Measurements from ENCODE around the gene CACNA1C.
A peak's percentile ranks its signal among the peaks of the same experiment; 100 is the strongest.

The CACNA1C gene

GRCh38 chr12:2687726-2688125, 634.9 kb downstream of the CACNA1C start:
- DNase-seq (ENCODE audit: low read depth in 2 of 2), result no peak

- no peak for DNase-seq (ENCODE audit: low read depth in 2 of 2)
These were observed 635.7 kb downstream of the CACNA1C start for GRCh38 chr12:2688381-2688931.

GRCh38 chr12:2689393-2689792, 636.6 kb downstream of the CACNA1C start:
- DNase-seq (ENCODE audit: low read depth in 2 of 2), result no peak

- no peak for DNase-seq (ENCODE audit: low read depth in 2 of 2)
These were observed 637.1 kb downstream of the CACNA1C start for GRCh38 chr12:2689879-2690278.

- DNase-seq (ENCODE audit: low read depth in 2 of 2), result no peak
These were observed 637.7 kb downstream of the CACNA1C start for GRCh38 chr12:2690348-2691005.

- DNase-seq (ENCODE audit: low read depth in 2 of 2), result peak; percentile 31 to 46
These were observed 638.2 kb downstream of the CACNA1C start for GRCh38 chr12:2691006-2691344.

GRCh38 chr12:2691345-2692071, 638.7 kb downstream of the CACNA1C start:
- DNase-seq (ENCODE audit: low read depth in 2 of 2), result peak; percentile 17 to 46

GRCh38 chr12:2692080-2692479, 639.3 kb downstream of the CACNA1C start:
- DNase-seq (ENCODE audit: low read depth in 2 of 2), result no peak

- DNase-seq (ENCODE audit: low read depth in 2 of 2), result no peak
These were observed 640.6 kb downstream of the CACNA1C start for GRCh38 chr12:2693244-2693860.

- DNase-seq (ENCODE audit: low read depth in 2 of 2), result no peak
These were observed 641.3 kb downstream of the CACNA1C start for GRCh38 chr12:2693980-2694610.

GRCh38 chr12:2696136-2696535, 643.3 kb downstream of the CACNA1C start:
- DNase-seq (ENCODE audit: low read depth in 2 of 2), result no peak

- no peak for DNase-seq (ENCODE audit: low read depth in 2 of 2)
These were observed 644.4 kb downstream of the CACNA1C start for GRCh38 chr12:2697057-2697800.

- DNase-seq (ENCODE audit: low read depth in 2 of 2), result no peak
These were observed 645.8 kb downstream of the CACNA1C start for GRCh38 chr12:2698566-2698965.

GRCh38 chr12:2710701-2711100, 657.9 kb downstream of the CACNA1C start:
- no peak for DNase-seq (ENCODE audit: low read depth in 2 of 2)

GRCh38 chr12:2719392-2719791, 666.6 kb downstream of the CACNA1C start:
- DNase-seq (ENCODE audit: low read depth in 2 of 2), result no peak

GRCh38 chr12:2722806-2723205, 670.0 kb downstream of the CACNA1C start:
- DNase-seq (ENCODE audit: low read depth in 2 of 2), result no peak

- DNase-seq (ENCODE audit: low read depth in 2 of 2), result no peak
These were observed 679.5 kb downstream of the CACNA1C start for GRCh38 chr12:2732290-2732689.

GRCh38 chr12:2733493-2734355, 680.9 kb downstream of the CACNA1C start:
- no peak for DNase-seq (ENCODE audit: low read depth in 2 of 2)

- no peak for DNase-seq (ENCODE audit: low read depth in 2 of 2)
These were observed 682.6 kb downstream of the CACNA1C start for GRCh38 chr12:2735432-2735831.

GRCh38 chr12:2737656-2738241, 685.0 kb downstream of the CACNA1C start:
- DNase-seq (ENCODE audit: low read depth in 2 of 2), result no peak
